SK-N-SH (cell line): ENCODE data around the gene THSD4. TPM values are rescaled to one million over a fixed set of nuclear protein-coding genes. Genes with fewer than 3 reads are reported as not detected.

Experiments used
- CTCF ChIA-PET: fragments of 300-600, 350-600 bp; formaldehyde crosslinking; extraction: SDS; loops from one replicate; lab custom pipeline; 2021; lab: Yijun Ruan, JAX
- POLR2A ChIA-PET: fragments of 350-600 bp; sonication (Branson Sonifier 250); formaldehyde crosslinking; extraction: SDS; loops from one replicate; lab custom pipeline; 2020; ENCODE audit warnings: antibody characterized with exemption, inconsistent platforms; lab: Yijun Ruan, JAX
- DNase-seq: peaks from one replicate; pipeline ENCODE4 v3.0.0; 2012
- H2AFZ ChIP-seq: fragments of 200-600 bp; sonication (generic); 2 replicates; pipeline ENCODE4 v1.8.1; 2016; ENCODE audit warnings: antibody characterized with exemption, mild to moderate bottlenecking, low read depth
- H3F3A ChIP-seq: fragments of 200-600 bp; sonication (generic); replicated peaks from 2 replicates; pipeline ENCODE3; 2016; ENCODE audit warnings: antibody characterized with exemption, mild to moderate bottlenecking; ENCODE audit not compliant: insufficient read depth
- H3K27ac ChIP-seq, 2 experiments: fragments of 200-500 bp in 1 of 2; fragments of 200-600 bp in 1 of 2; sonication (Bioruptor generic) in 1 of 2; sonication (generic), shearing (Covaris generic) in 1 of 2; 2 replicates each; pipeline versions ENCODE4 v1.5.1 to v1.6.1; 2014 to 2016; ENCODE audit warnings: low read depth in 2 of 2, inconsistent platforms in 1 of 2, low read length in 1 of 2, mild to moderate bottlenecking in 1 of 2, mixed read lengths in 1 of 2
- H3K27me3 ChIP-seq: fragments of 200-600 bp; sonication (generic), shearing (Covaris generic); 2 replicates; pipeline ENCODE4 v1.6.1; 2016; ENCODE audit warnings: mixed run types; ENCODE audit not compliant: insufficient read depth
- H3K36me3 ChIP-seq, 2 experiments: fragments of 200-500 bp in 1 of 2; fragments of 200-600 bp in 1 of 2; sonication (Bioruptor generic) in 1 of 2; sonication (generic) in 1 of 2; replicated peaks in 1 of 2; 2 replicates each; pipeline versions ENCODE3 to v1.5.1; 2014 to 2016; ENCODE audit warnings: low read length in 1 of 2, mild to moderate bottlenecking in 1 of 2; ENCODE audit not compliant: insufficient read depth in 2 of 2, control insufficient read depth in 1 of 2
- H3K4me1 ChIP-seq, 2 experiments: fragments of 200-500 bp in 1 of 2; fragments of 200-600 bp in 1 of 2; sonication (Bioruptor generic) in 1 of 2; sonication (generic), shearing (Covaris generic) in 1 of 2; 2 replicates each; pipeline versions ENCODE4 v1.5.1 to v1.6.1; 2014 to 2016; ENCODE audit warnings: low read depth in 1 of 2, low read length in 1 of 2, mixed run types in 1 of 2; ENCODE audit not compliant: insufficient read depth in 2 of 2, control insufficient read depth in 1 of 2
- H3K4me2 ChIP-seq: fragments of 200-600 bp; sonication (generic), shearing (Covaris generic); 2 replicates; pipeline ENCODE4 v1.6.1; 2017; ENCODE audit warnings: mixed run types
- H3K4me3 ChIP-seq, 2 experiments: fragments of 200-500 bp in 1 of 2; fragments of 200-600 bp in 1 of 2; sonication (Bioruptor generic) in 1 of 2; sonication (generic), shearing (Covaris generic) in 1 of 2; 2 replicates each; pipeline versions ENCODE4 v1.5.1 to v1.8.1; 2014 to 2016; ENCODE audit warnings: low read depth in 2 of 2, inconsistent platforms in 1 of 2, low read length in 1 of 2, mild to moderate bottlenecking in 1 of 2, mixed read lengths in 1 of 2, moderate library complexity in 1 of 2
- H3K79me2 ChIP-seq: fragments of 200-600 bp; sonication (generic); 2 replicates; pipeline ENCODE4 v1.8.1; 2017; ENCODE audit warnings: mild to moderate bottlenecking; ENCODE audit not compliant: insufficient read depth
- H3K9ac ChIP-seq: fragments of 200-600 bp; sonication (generic); 2 replicates; pipeline ENCODE4 v1.6.1; 2017; ENCODE audit warnings: mixed run types
- H3K9me2 ChIP-seq: fragments of 200-600 bp; sonication (generic); 2 replicates; pipeline ENCODE4 v1.6.1; 2017; ENCODE audit warnings: mixed run types
- H3K9me3 ChIP-seq: fragments of 200-600 bp; sonication (generic); 2 replicates; pipeline ENCODE4 v1.6.1; 2017; ENCODE audit warnings: mixed run types, mild to moderate bottlenecking, moderate library complexity
- H4K20me1 ChIP-seq: fragments of 200-600 bp; sonication (generic); 2 replicates; pipeline ENCODE4 v1.6.1; 2017; ENCODE audit warnings: mild to moderate bottlenecking, mixed run types; ENCODE audit not compliant: insufficient read depth
- CHD2 ChIP-seq: fragments of 150-350 bp; IDR thresholded peaks from 2 replicates; pipeline ENCODE4 v1.6.1; 2018; ENCODE audit warnings: low read length; ENCODE audit not compliant: partially characterized antibody
- CTCF ChIP-seq: fragments of 200-600 bp; sonication (generic); IDR thresholded peaks from 2 replicates; pipeline ENCODE4 v1.6.1; 2017; ENCODE audit warnings: antibody characterized with exemption, mild to moderate bottlenecking, moderate library complexity
- ELF1 ChIP-seq: IDR thresholded peaks from 2 replicates; pipeline ENCODE4 v1.4.0; 2012
- FOXJ3 ChIP-seq: sonication (generic); formaldehyde crosslinking; IDR thresholded peaks from 2 replicates; pipeline ENCODE4 v1.5.1; 2020; ENCODE audit warnings: mild to moderate bottlenecking, missing genetic modification reagents
- GATA2 ChIP-seq: sonication (generic); formaldehyde crosslinking; IDR thresholded peaks from 2 replicates; pipeline ENCODE4 v1.5.0; 2020; ENCODE audit warnings: mild to moderate bottlenecking, missing genetic modification reagents
- MAX ChIP-seq: IDR thresholded peaks from 2 replicates; pipeline ENCODE4 v1.4.0; 2012; ENCODE audit warnings: low read depth
- MEF2A ChIP-seq: IDR thresholded peaks from 2 replicates; pipeline ENCODE4 v1.4.0; 2012; ENCODE audit warnings: low read depth, borderline replicate concordance
- NFIC ChIP-seq: IDR thresholded peaks from 2 replicates; pipeline ENCODE4 v1.4.0; 2012; ENCODE audit warnings: borderline replicate concordance
- NRF1 ChIP-seq: IDR thresholded peaks from 2 replicates; pipeline ENCODE4 v1.6.1; 2012; ENCODE audit warnings: low read depth, mild to moderate bottlenecking, low read length
- RAD21 ChIP-seq: IDR thresholded peaks from 2 replicates; pipeline ENCODE4 v1.6.1; 2012; ENCODE audit warnings: mild to moderate bottlenecking, low read length
- RCOR1 ChIP-seq: fragments of 150-350 bp; IDR thresholded peaks from 2 replicates; pipeline ENCODE4 v1.6.1; 2017; ENCODE audit warnings: antibody characterized with exemption, low read length
- REST ChIP-seq: IDR thresholded peaks from 2 replicates; pipeline ENCODE4 v1.6.1; 2012; ENCODE audit warnings: mild to moderate bottlenecking, low read depth, low read length, moderate library complexity
- RFX5 ChIP-seq: IDR thresholded peaks from 2 replicates; pipeline ENCODE4 v1.6.1; 2012; ENCODE audit warnings: mild to moderate bottlenecking, improper control_type of control experiment, low read length
- TAF1 ChIP-seq: IDR thresholded peaks from 2 replicates; pipeline ENCODE4 v1.6.1; 2012; ENCODE audit warnings: low read depth, mild to moderate bottlenecking, low read length, moderate library complexity, borderline replicate concordance
- TCF12 ChIP-seq: IDR thresholded peaks from 2 replicates; pipeline ENCODE4 v1.4.0; 2012
- USF1 ChIP-seq: IDR thresholded peaks from 2 replicates; pipeline ENCODE4 v1.4.0; 2012; ENCODE audit warnings: low read depth, borderline replicate concordance
- USF2 ChIP-seq: fragments of 150-350 bp; IDR thresholded peaks from 2 replicates; pipeline ENCODE4 v1.6.1; 2017; ENCODE audit warnings: antibody characterized with exemption, low read length, low read depth, borderline replicate concordance
- WGBS: methylation state at CpG from one replicate; pipeline ENCODE4 v1.1.6; 2017; ENCODE audit warnings: low lambda C conversion rate; 5-methylcytosine and 5-hydroxymethylcytosine counted together
- polyA plus RNA-seq, 3 experiments: library from polyadenylated mRNA; depleted of rRNA; stranded (reverse); fragments of >200 nt; gene quantifications; 2 replicates each; pipeline ENCODE4 v1.2.3, GENCODE V29; 2012

Gene THSD4
- polyA plus RNA-seq, 1 of the 3 experiments (the other 2 are of a cell fraction): 79.1 TPM

GRCh38 chr15:71275098-71275497 is 159.8 kb downstream of the THSD4 start:
- POLR2A ChIA-PET: no interaction called here
- H3K9ac ChIP-seq: no peak overlapping the region

More at GRCh38 chr15:71275098-71275497, 159.8 kb downstream of the THSD4 start:
- Histone ChIP-seq H3K4me3 (no peak overlapping the region), H4K20me1 (no peaks in the 10 kb centered on the region), H3K4me2 (peak overlapping the region; percentile 25; the same call in 1 of the 2 replicates)
- 71% methylated on average over 3 of the region's 3 CpGs for WGBS
- TF ChIP-seq CHD2 (no peak), ELF1 (no peak), CTCF (no peak), USF1 (no peak), REST (no peak), RCOR1 (no peak), TCF12 (no peak), TAF1 (no peak), NRF1 (no peak), RAD21 (no peak), FOXJ3 (CRISPR knock-in tag) (no peak), RFX5 (no peak), NFIC (no peak), USF2 (no peak), GATA2 (CRISPR knock-in tag) (no peak), MEF2A (no peak), MAX (no peak)
- TF ChIP-seq, all 33 proteins: peak for 0
- no peaks in the 10 kb centered on the region for H3K36me3 ChIP-seq
- H3K4me1 ChIP-seq: peaks cover 10 to 57% of the 10 kb centered on the region in 2 experiments; a peak in 3 of 4 replicates
- H3K79me2 ChIP-seq: peaks cover 12% of the 10 kb centered on the region; the same call in 1 of the 2 replicates
- no peaks in the 10 kb centered on the region for H3K9me3 ChIP-seq
- no peak overlapping the region for H2AFZ ChIP-seq
- DNase-seq: no peak
- H3K27me3 ChIP-seq: no peaks in the 10 kb centered on the region
- peak overlapping the region in 1 of 2 experiments; percentile 71; a peak in 1 of 4 replicates for H3K27ac ChIP-seq
- CTCF ChIA-PET: no interaction called here
- peaks cover 51% of the 10 kb centered on the region for H3F3A ChIP-seq
- no peaks in the 10 kb centered on the region for H3K9me2 ChIP-seq
